GM10266 (cell line): ENCODE data around the gene PPFIA2.
"Not testable (repeated sequence)": the region's sequence is repeated elsewhere in the genome, so short reads cannot be mapped to it uniquely, and the experiment has no call there.

ENCODE experiments used
- DNase-seq: peaks from one replicate; pipeline ENCODE4 v3.0.0; 2012; ENCODE audit errors: extremely low spot score
- TF ChIP-seq, protein P1 (sequence below): IDR thresholded peaks from 2 replicates; pipeline ENCODE4 v1.5.1; 2012; ENCODE audit warnings: mild to moderate bottlenecking, low read depth; ENCODE audit not compliant: control insufficient read depth, insufficient read depth; ENCODE audit errors: missing control alignments

Gene PPFIA2

DNA sequence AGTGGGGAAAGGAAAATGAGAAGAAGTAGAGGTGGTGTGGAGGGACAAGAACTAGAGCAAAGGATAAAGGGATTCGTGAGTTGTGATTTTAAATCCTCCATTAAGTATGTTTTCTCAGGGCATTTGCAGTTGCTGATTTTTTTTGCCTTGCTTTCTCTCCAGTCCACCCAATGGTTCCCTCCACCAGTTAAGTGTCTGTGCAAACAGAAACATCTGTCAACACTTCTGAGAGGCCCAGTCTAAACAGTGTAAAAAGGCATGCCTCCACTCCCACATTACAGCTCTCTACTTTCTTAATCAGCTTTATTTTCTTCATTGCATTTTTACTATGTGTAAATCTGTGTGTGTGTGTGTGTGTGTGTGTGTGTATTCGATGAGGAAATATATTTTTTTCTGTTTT is 141.2 kb downstream of the PPFIA2 start:
- TF ChIP-seq, protein P1, sequence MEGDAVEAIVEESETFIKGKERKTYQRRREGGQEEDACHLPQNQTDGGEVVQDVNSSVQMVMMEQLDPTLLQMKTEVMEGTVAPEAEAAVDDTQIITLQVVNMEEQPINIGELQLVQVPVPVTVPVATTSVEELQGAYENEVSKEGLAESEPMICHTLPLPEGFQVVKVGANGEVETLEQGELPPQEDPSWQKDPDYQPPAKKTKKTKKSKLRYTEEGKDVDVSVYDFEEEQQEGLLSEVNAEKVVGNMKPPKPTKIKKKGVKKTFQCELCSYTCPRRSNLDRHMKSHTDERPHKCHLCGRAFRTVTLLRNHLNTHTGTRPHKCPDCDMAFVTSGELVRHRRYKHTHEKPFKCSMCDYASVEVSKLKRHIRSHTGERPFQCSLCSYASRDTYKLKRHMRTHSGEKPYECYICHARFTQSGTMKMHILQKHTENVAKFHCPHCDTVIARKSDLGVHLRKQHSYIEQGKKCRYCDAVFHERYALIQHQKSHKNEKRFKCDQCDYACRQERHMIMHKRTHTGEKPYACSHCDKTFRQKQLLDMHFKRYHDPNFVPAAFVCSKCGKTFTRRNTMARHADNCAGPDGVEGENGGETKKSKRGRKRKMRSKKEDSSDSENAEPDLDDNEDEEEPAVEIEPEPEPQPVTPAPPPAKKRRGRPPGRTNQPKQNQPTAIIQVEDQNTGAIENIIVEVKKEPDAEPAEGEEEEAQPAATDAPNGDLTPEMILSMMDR: no peak
- DNase-seq: no peak

DNA sequence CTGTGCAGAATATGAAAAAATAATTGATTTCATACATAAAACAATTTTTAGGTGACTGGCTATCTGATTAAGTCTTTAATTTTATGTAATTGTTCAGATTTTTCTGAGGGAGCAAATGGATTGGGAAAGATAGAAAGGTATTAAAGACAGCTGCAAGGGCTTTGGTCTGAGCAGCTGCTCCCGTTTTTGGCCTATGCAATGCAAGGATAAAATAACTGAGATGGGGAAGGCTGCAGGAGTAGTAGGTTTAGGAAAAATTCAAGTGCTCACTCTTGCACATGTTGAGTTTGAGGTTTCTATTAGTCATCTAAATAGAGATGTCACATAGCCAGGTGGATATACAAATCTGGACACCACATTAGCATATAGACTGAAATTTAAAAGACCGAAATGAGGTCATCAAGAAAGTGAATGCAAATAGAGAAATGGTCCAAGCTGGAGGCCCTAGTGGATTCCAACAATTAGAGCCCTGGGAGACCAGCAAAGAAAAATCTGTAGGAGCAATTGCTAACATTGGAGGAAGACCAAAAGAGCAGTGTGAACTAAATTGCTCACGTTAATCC is 144.0 kb downstream of the PPFIA2 start:
- DNase-seq: no peak
- TF ChIP-seq, protein P1: no peak

DNA sequence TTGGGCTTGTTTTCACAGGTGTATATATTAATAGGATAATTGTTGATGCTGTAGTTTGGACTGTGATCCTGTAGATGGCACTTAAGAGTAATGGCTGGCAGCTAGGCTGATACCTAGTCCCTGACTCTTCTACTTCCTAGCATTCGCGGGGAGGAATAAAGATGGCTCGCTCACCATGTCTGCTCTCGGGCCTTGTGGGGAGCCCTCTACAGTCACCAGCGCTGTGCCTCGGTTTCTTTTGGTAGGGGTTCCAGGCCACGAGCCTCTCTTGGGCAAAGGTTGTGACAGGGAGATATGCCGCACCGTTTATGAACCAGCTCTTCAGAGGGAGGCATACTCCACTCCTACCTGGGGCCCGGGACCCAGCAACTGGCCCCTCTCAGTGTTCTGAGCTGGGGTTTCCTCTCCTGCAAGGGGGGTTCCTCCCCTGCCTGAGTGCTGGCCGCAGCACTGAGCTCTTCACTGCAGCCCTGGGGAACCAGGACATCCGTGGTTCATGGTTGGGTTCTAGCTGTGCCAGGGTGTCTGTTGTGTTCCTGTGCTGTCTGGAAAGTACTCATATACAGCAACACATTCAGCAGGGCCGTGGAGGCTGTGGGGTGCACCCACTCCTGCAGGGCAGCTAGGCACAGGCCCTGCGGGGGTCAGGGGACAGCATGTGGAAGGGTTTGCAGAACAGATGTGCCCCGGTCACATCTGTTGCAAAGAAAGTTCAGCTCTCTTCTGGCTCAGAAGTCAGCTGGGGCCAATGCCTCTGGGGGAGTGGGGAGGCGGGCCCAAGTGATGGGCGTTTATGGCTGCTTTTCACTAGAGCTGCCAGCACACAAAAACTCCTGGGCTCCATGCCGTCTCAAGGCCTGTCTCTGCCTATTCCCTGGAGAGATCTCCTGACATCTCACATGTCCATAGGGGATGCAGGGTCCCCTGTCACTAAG is 147.9 kb downstream of the PPFIA2 start:
- TF ChIP-seq, protein P1: peak; percentile 32
- no peak for DNase-seq

DNA sequence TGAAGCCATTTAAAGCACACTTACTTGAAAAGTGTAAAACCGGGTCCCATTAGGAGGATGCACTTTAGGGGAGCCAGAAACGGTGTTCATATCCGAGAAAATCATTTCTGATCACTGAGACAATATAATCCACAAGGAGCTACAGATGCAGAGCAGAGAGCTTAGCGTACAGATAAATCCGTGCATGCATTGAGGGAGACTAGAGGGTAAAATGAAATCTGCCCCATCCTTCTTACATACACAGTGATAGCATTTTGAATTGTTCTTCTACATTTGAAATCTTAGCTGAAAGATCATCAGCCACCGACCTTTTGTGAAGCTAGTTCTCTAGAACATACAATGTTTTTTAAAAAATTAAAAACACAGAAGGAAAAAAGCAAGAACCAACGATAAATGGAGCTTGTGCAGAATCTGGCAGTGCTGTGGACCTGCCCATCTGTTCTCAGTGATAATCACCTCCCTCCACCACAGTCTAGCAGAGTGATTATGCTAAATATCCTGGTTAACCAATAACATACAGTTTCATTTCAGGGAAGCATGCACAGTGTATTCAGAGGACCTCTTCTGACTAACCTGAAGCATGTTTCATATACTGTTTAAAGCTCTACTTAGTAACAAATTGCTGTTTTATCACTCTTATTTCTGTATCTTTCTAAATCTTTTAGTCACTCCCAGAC is 161.1 kb downstream of the PPFIA2 start:
- TF ChIP-seq, protein P1: no peak
- DNase-seq: no peak

DNA sequence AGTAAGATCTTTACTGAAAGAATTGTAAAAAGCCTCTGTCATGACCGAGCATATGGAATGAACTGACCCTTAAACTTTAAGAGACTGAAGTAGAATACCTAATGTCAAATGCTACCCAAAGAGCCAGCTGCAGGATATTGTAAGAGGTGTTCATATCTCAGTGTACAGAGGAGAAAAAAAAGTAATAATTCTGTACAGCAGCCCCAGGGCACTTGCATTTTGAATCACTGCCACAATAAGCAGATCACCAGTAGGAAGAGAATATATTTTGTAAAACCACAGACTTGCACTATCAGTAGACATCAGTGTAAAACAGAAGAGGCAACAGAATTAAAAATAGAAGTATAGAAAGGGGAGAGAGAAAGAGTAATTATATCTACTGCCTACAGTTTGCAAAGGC is 162.6 kb downstream of the PPFIA2 start:
- TF ChIP-seq, protein P1: no peak
- no peak for DNase-seq

DNA sequence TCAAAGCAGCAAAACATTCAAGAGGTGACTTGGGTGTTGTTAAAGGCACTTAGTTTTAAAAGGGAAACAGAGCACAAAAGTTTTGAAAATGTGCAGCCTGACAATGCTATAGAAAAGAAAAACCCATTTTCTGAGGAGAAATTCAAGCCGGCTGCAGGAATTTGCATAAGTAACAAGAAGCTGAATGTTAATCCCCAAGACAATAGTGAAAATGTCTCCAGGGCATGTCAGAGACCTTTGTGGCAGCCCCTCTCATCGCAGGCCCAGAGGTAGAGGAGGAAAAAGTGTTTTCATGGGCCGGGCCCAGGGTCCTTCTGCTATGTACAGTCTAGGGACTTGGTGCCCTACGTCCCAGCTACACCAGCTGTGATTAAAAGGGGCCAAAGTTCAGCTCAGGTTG is 167.9 kb downstream of the PPFIA2 start:
- DNase-seq: no peak
- TF ChIP-seq, protein P1: no peak

DNA sequence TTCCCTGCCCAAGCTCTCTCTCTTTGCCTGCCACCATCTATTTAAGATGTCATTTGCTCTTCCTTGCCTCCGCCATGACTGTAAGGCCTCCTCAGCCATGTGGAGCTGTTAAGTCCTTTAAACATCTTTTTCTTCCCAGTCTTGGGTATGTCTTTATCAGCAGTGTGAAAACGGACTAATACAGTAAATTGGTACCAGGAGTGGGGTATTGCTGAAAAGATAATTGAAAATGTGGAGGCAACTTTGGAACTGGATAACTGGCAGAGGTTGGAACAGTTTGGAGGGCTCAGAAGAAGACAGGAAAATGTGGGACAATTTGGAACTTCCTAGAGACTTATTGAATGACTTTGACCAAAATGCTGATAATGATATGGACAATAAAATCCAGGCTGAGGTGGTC is 168.4 kb downstream of the PPFIA2 start:
- DNase-seq: not testable (repeated sequence)
